PFSK-1 (cell line): ENCODE results near the gene PLCXD1.

Experiments
- FOXP2 ChIP-seq: optimal IDR thresholded peaks from 2 replicates; pipeline ENCODE3; 2011; ENCODE audit warnings: borderline replicate concordance, control low read depth, inconsistent platforms; ENCODE audit not compliant: insufficient read depth; ENCODE audit errors: extremely low read length, extremely low read depth
- POLR2AphosphoS5 ChIP-seq: IDR thresholded peaks from 2 replicates; pipeline ENCODE4 v1.6.1; 2012; ENCODE audit warnings: low read depth, mild to moderate bottlenecking, control low read depth, low read length, moderate library complexity
- REST ChIP-seq, 2 experiments: IDR thresholded peaks; 2 replicates each; pipeline versions ENCODE4 v1.6.1 to v1.8.0; 2011 to 2012; ENCODE audit warnings: low read depth in 2 of 2, low read length in 2 of 2, control low read depth in 1 of 2, inconsistent platforms in 1 of 2, mild to moderate bottlenecking in 1 of 2, moderate library complexity in 1 of 2; ENCODE audit not compliant: insufficient read depth in 1 of 2
- SIN3A ChIP-seq: IDR thresholded peaks from 2 replicates; pipeline ENCODE4 v1.6.1; 2012; ENCODE audit warnings: mild to moderate bottlenecking, low read length, moderate library complexity, borderline replicate concordance; ENCODE audit not compliant: insufficient read depth
- TAF1 ChIP-seq: IDR thresholded peaks from 2 replicates; pipeline ENCODE4 v1.6.1; 2012; ENCODE audit warnings: low read length, control low read depth, borderline replicate concordance; ENCODE audit not compliant: insufficient read depth

PLCXD1 gene

GRCh38 chrX:348461-349117 lies 67.4 kb downstream of the PLCXD1 start:
- TF ChIP-seq TAF1, result no peak
- TF ChIP-seq FOXP2, result no peak
- no peak for TF ChIP-seq REST (IDR thresholded peaks at IDR 0.05; ENCODE audit: insufficient read depth in 1 of 2, low read depth in 2 of 2, low read length in 2 of 2)
- TF ChIP-seq POLR2AphosphoS5, result no peak
- no peak for TF ChIP-seq SIN3A

- TF ChIP-seq TAF1, result no peak
- no peak for TF ChIP-seq FOXP2
- TF ChIP-seq POLR2AphosphoS5, result no peak
- no peak for TF ChIP-seq SIN3A
- no peak for TF ChIP-seq REST (IDR thresholded peaks at IDR 0.05; ENCODE audit: insufficient read depth in 1 of 2, low read depth in 2 of 2, low read length in 2 of 2)
Observed at GRCh38 chrX:349196-349595, 68.0 kb downstream of the PLCXD1 start.

GRCh38 chrX:349702-350101 lies 68.5 kb downstream of the PLCXD1 start:
- TF ChIP-seq TAF1 (no peak), POLR2AphosphoS5 (no peak), SIN3A (no peak), REST (IDR thresholded peaks at IDR 0.05; ENCODE audit: insufficient read depth in 1 of 2, low read depth in 2 of 2, low read length in 2 of 2) (no peak), FOXP2 (no peak)

GRCh38 chrX:350148-350533 lies 69.0 kb downstream of the PLCXD1 start:
- TF ChIP-seq SIN3A (no peak), POLR2AphosphoS5 (no peak), REST (IDR thresholded peaks at IDR 0.05; ENCODE audit: insufficient read depth in 1 of 2, low read depth in 2 of 2, low read length in 2 of 2) (no peak), FOXP2 (no peak), TAF1 (no peak)
